Caki2 (cell line): ENCODE data around the gene CYBA. TPM values are rescaled to one million over a fixed set of nuclear protein-coding genes. Genes with fewer than 3 reads are reported as not detected.
A peak's percentile ranks its signal among the peaks of the same experiment; 100 is the strongest.

ENCODE experiments used
- DNase-seq: peaks from one replicate; pipeline ENCODE4 v3.0.0-alpha.2; 2015; ENCODE audit warnings: low read depth
- in situ Hi-C: cut with HindIII; loops from 2 replicates; pipeline ENCODE4 v1.10.0; 2016; ENCODE audit warnings: low sequenced_read_pairs, low pct_unique_long_range_greater_than_20kb, mixed read lengths
- total RNA-seq: library from RNA; depleted of rRNA; stranded (reverse); fragments of >200 nt; shearing (Covaris generic); gene quantifications from 2 replicates; pipeline ENCODE4 v1.2.3, GENCODE V29; 2014; ENCODE audit warnings: low replicate concordance; rRNA removed

The CYBA gene
- total RNA-seq, 1 experiment from 2014 or later: 591 TPM

- in situ Hi-C loops: no loop called here
- DNase-seq: no peak
Measured at GRCh38 chr16:88606148-88606757, 44.6 kb downstream of the CYBA start.

- no peak for DNase-seq
- in situ Hi-C loops: no loop called here
Measured at GRCh38 chr16:88605186-88606147, 45.4 kb downstream of the CYBA start.

- DNase-seq: no peak
- in situ Hi-C loops: no loop called here
Measured at GRCh38 chr16:88602091-88602490, 48.8 kb downstream of the CYBA start.

DNA sequence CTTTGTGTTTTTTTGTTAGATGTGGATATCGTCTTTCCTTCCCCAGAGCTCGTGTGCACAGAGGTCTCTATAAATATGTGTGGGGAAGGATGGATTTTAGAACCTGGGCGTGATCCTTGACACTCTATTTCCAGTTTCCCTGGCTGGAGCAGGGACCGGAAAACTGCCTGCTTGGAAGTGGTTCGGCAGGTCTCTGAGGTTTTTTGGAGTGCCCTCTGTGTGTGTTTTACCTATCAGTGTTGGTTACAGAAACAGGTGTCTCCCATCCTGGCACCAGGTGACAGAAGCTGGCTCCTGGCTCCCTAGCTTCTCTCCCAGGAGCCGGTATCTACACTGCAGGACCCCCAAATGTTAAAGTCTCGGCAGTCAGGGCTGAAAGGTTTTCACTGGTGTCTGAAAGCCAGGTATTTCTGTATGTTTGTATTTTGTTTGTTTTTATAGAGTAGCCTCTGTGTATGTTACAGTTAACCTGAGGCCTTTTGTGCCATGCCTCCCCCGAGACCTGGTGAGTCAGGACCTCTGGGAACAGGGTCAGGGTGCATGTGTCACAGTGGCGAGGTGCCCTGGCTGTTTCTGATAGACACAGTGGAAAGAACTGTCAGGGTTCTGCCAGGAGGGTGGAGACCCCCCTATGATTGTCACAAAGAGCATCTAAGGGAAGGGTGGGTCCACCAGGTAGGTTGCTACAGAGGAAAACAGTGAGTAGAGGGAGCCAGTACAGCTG lies 49.4 kb downstream of the CYBA start:
- in situ Hi-C loops: no loop called here
- no peak for DNase-seq

DNA sequence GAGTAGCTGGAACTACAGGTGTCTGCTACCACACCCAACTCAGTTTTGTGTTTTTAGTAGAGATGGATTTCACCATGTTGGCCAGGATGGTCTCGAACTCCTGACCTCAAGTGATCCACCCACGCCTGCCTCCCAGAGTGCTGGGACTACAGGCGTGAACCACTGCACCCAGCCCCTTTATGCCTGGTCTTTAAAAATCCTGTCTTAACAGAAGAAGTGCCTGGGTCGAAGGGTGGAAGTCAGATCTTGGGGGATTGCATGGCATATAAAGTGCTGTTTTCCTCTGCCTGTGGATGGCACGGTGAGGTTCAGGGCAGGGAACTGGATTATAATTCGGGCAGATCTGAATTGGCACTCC lies 50.3 kb downstream of the CYBA start:
- DNase-seq: no peak
- in situ Hi-C loops: no loop called here

- DNase-seq: peak; percentile 8
- in situ Hi-C loops: no loop called here
Measured at GRCh38 chr16:88599825-88600538, 50.9 kb downstream of the CYBA start.

GRCh38 chr16:88599092-88599733 lies 51.6 kb downstream of the CYBA start:
- DNase-seq: no peak
- in situ Hi-C loops: no loop called here

GRCh38 chr16:88597856-88598491 lies 52.9 kb downstream of the CYBA start:
- DNase-seq: no peak
- in situ Hi-C loops: no loop called here

DNA sequence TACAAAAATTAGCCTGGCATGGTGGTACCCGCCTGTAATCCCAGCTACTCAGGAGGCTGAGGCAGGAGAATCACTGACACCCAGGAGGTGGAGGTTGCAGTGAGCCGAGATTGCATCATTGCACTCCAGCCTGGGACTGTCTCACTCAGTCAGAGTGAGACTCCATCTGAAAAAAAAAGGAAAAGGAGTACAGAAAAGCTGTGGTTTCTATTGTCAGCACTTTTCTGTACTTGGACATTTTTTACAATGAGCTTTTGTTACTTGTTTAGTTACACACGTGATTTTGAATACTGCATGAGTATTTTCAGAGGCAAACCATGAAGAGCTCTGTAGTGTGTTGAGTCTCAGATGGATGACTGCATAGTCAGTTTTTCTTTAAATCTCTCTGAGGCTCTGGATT lies 54.4 kb downstream of the CYBA start:
- in situ Hi-C loops: no loop called here
- DNase-seq: no peak

DNA sequence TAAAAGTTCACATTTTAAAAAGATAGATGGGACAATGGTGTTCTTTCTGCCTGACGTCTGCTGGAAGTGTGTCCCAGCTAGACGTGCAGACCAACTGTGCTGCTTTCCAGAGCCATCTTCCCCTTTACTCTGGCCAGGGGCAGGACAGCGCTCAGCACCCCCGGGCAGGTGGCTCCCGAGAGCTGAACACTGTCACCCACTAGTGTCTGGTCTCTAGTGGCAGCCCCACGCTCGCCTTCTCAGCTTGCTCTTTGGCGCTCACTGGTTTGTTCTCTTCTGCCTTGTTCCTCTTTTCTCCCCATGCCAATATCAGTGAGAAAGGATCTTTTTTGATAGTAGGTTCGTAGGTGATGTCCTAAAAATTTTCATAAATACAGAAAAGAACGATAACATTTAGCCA lies 54.9 kb downstream of the CYBA start:
- DNase-seq: no peak
- in situ Hi-C loops: no loop called here

- DNase-seq: no peak
- in situ Hi-C loops: no loop called here
Measured at GRCh38 chr16:88595101-88595500, 55.8 kb downstream of the CYBA start.

DNA sequence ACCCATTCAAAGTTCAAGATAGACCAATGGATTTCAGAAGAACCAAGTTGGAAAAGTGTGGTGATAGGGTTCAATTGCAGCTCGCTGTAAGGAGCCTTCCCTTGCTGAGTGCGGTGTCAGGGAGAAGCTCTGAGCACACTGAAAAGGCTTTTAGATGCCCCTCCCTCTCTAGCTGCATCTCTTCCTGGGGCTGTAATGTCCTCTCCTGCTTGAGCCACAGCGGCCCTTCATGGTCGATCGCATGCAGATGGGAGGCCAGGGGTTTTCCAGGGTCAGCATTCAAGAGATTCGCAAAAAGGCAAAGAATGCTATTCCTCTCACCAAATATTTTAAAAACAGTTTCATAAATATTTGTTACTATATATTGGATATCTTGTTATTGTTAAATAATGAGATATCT lies 56.9 kb downstream of the CYBA start:
- DNase-seq: no peak
- in situ Hi-C loops: no loop called here

- in situ Hi-C loops: no loop called here
- no peak for DNase-seq
Measured at GRCh38 chr16:88593489-88593888, 57.4 kb downstream of the CYBA start.

Other genes starting within 250 kb of the CYBA start
- 0.35 and 1.3 TPM in 2 replicates for gene ZFPM1, start 197.8 kb downstream of the CYBA start, total RNA-seq
- 14.2 and 16.9 TPM in 2 replicates for gene ZC3H18, start 80.7 kb downstream of the CYBA start, total RNA-seq
- gene IL17C, start 12.5 kb downstream of the CYBA start, total RNA-seq: not detected in 2 replicates
- 63.3 and 63.6 TPM in 2 replicates for gene MVD, start 12.0 kb upstream of the CYBA start, total RNA-seq
- gene SNAI3, start 35.5 kb upstream of the CYBA start, total RNA-seq: 0.88 TPM in 1 of 2 replicates, not detected in the other
- gene RNF166, start 55.4 kb upstream of the CYBA start, total RNA-seq: 24.4 and 27.5 TPM in 2 replicates
- gene CTU2, start 55.5 kb upstream of the CYBA start, total RNA-seq: 26.9 and 36.2 TPM in 2 replicates
- gene PIEZO1, start 134.2 kb upstream of the CYBA start, total RNA-seq: 81.1 and 82.0 TPM in 2 replicates
- gene CDT1, start 152.7 kb upstream of the CYBA start, total RNA-seq: 23.1 and 24.6 TPM in 2 replicates
- gene APRT, start 160.9 kb upstream of the CYBA start, total RNA-seq: 262 and 321 TPM in 2 replicates
- 20.8 and 20.9 TPM in 2 replicates for gene GALNS, start 205.9 kb upstream of the CYBA start, total RNA-seq
- gene TRAPPC2L, start 206.1 kb upstream of the CYBA start, total RNA-seq: 40.9 and 48.8 TPM in 2 replicates
- not detected in 2 replicates for gene PABPN1L, start 215.6 kb upstream of the CYBA start, total RNA-seq